ENCODE measurements around the gene HOOK2. TPM values are rescaled to one million over a fixed set of nuclear protein-coding genes. Genes with fewer than 3 reads are reported as not detected.

The HOOK2 gene
- total RNA-seq, 2 donors from 2014 or later: 54.8 to 72.0 TPM

- no peaks in the 10 kb centered on the region for H3K27me3 ChIP-seq
- no peaks in the 10 kb centered on the region for H3K36me3 ChIP-seq
- intact Hi-C loops (cut with DNase I): no loop called here
- H3K9ac ChIP-seq (ENCODE audit: low read depth in 2 of 2, low read length in 2 of 2): peak overlapping the region; percentile 83 to 100
- peak overlapping the region; percentile 100 for H3K27ac ChIP-seq
- peak overlapping the region; percentile 90 for H3K4me3 ChIP-seq
- peaks cover 30% of the 10 kb centered on the region for H3K4me1 ChIP-seq
- no peak for DNase-seq
- no peaks in the 10 kb centered on the region for H3K9me3 ChIP-seq
- TF ChIP-seq, protein P1, sequence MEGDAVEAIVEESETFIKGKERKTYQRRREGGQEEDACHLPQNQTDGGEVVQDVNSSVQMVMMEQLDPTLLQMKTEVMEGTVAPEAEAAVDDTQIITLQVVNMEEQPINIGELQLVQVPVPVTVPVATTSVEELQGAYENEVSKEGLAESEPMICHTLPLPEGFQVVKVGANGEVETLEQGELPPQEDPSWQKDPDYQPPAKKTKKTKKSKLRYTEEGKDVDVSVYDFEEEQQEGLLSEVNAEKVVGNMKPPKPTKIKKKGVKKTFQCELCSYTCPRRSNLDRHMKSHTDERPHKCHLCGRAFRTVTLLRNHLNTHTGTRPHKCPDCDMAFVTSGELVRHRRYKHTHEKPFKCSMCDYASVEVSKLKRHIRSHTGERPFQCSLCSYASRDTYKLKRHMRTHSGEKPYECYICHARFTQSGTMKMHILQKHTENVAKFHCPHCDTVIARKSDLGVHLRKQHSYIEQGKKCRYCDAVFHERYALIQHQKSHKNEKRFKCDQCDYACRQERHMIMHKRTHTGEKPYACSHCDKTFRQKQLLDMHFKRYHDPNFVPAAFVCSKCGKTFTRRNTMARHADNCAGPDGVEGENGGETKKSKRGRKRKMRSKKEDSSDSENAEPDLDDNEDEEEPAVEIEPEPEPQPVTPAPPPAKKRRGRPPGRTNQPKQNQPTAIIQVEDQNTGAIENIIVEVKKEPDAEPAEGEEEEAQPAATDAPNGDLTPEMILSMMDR (IDR thresholded peaks at IDR 0.05): no peak
These were observed 12.8 kb upstream of the HOOK2 start for GRCh38 chr19:12788042-12788681.

DNA sequence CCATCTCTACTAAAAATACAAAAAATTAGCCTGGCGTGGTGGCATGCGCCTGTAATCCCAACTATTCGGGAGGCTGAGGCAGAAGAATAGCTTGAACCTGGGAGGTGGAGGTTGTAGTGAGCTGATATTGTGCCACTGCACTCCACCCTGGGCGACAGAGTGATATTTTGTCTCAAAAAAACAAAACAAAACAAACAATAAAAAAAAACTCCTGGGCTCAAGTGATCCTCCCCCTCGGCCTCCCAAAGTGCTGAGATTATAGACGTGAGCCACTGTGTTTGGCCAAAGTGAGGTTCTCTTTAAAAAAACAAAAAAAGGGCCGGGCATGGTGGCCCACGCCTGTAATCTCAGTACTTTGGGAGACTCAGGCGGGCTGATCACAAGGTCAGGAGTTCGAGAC, 12.1 kb upstream of the HOOK2 start:
- TF ChIP-seq, protein P1 (IDR thresholded peaks at IDR 0.05): no peak
- DNase-seq: no peak
- intact Hi-C loops (cut with DNase I): no loop called here
- Histone ChIP-seq H3K27me3 (no peaks in the 10 kb centered on the region), H3K9me3 (no peaks in the 10 kb centered on the region), H3K4me1 (peaks cover 35% of the 10 kb centered on the region), H3K27ac (peak overlapping the region; percentile 100), H3K4me3 (no peak overlapping the region), H3K9ac (ENCODE audit: low read depth in 2 of 2, low read length in 2 of 2) (peak overlapping the region in 1 of 2 donors; percentile 100), H3K36me3 (no peaks in the 10 kb centered on the region)

- H3K27me3 ChIP-seq: no peaks in the 10 kb centered on the region
- H3K9me3 ChIP-seq: no peaks in the 10 kb centered on the region
- H3K4me1 ChIP-seq: peaks cover 35% of the 10 kb centered on the region
- DNase-seq: no peak
- TF ChIP-seq, protein P1 (IDR thresholded peaks at IDR 0.05): no peak
- intact Hi-C loops (cut with DNase I): no loop called here
- no peaks in the 10 kb centered on the region for H3K36me3 ChIP-seq
- H3K4me3 ChIP-seq: no peak overlapping the region
- H3K9ac ChIP-seq (ENCODE audit: low read depth in 2 of 2, low read length in 2 of 2): peak overlapping the region in 1 of 2 donors; percentile 41
- peak overlapping the region; percentile 100 for H3K27ac ChIP-seq
These were observed 11.6 kb upstream of the HOOK2 start for GRCh38 chr19:12786952-12787351.

GRCh38 chr19:12786141-12786870, 11.0 kb upstream of the HOOK2 start:
- Histone ChIP-seq H3K36me3 (no peaks in the 10 kb centered on the region), H3K27me3 (no peaks in the 10 kb centered on the region), H3K4me3 (no peak overlapping the region), H3K9ac (ENCODE audit: low read depth in 2 of 2, low read length in 2 of 2) (peak overlapping the region; percentile 41 to 58), H3K27ac (peak overlapping the region; percentile 100), H3K4me1 (peaks cover 35% of the 10 kb centered on the region), H3K9me3 (no peaks in the 10 kb centered on the region)
- TF ChIP-seq, protein P1 (IDR thresholded peaks at IDR 0.05): no peak
- intact Hi-C loops (cut with DNase I): no loop called here
- DNase-seq: peak; percentile 88

- TF ChIP-seq, protein P1 (IDR thresholded peaks at IDR 0.05): no peak
- Histone ChIP-seq H3K4me3 (no peak overlapping the region), H3K9ac (ENCODE audit: low read depth in 2 of 2, low read length in 2 of 2) (peak overlapping the region; percentile 41 to 58), H3K36me3 (no peaks in the 10 kb centered on the region), H3K9me3 (no peaks in the 10 kb centered on the region), H3K4me1 (peaks cover 35% of the 10 kb centered on the region), H3K27ac (peak overlapping the region; percentile 100), H3K27me3 (no peaks in the 10 kb centered on the region)
- peak; percentile 53 for DNase-seq
- intact Hi-C loops (cut with DNase I): no loop called here
These were observed 10.2 kb upstream of the HOOK2 start for GRCh38 chr19:12785431-12786031.
